Panc1 (cell line): ENCODE data around the gene C19orf38. TPM values are rescaled to one million over a fixed set of nuclear protein-coding genes. Genes with fewer than 3 reads are reported as not detected.
A peak's percentile ranks its signal among the peaks of the same experiment; 100 is the strongest.

ENCODE experiments used
- ATAC-seq: fragments of 200-7000 bp; cut with Tn5 transposase; 2 replicates; pipeline ENCODE4 v1.9.1; 2020; ENCODE audit warnings: mild to moderate bottlenecking, moderate library complexity
- BruUV-seq: library from RNA; stranded (reverse); fragments of 400-500 nt; replicated peaks from 2 replicates; lab custom pipeline; 2021; lab: Mats Ljungman, UMichigan
- CTCF ChIA-PET: fragments of 300-600 bp; sonication (Branson Sonifier 250); formaldehyde crosslinking; loops from one replicate; lab custom pipeline; 2022; ENCODE audit warnings: antibody characterized with exemption; lab: Charles Lee
- POLR2A ChIA-PET: fragments of 300-600 bp; sonication (Branson Sonifier 250); formaldehyde crosslinking; loops from one replicate; lab custom pipeline; 2022; ENCODE audit warnings: antibody characterized with exemption; lab: Charles Lee
- DNase-seq: peaks from one replicate; pipeline ENCODE4 v3.0.0-alpha.2; 2010; ENCODE audit warnings: low read depth, low spot score
- H3K27ac ChIP-seq: 2 replicates; pipeline ENCODE4 v1.5.1; 2011; ENCODE audit warnings: mild to moderate bottlenecking, low read length, inconsistent platforms
- H3K27me3 ChIP-seq: fragments of 200-500 bp; sonication (Bioruptor generic); 2 replicates; pipeline ENCODE4 v1.6.0; 2014; ENCODE audit warnings: low read length, inconsistent platforms; ENCODE audit not compliant: control insufficient read depth, insufficient read depth
- H3K36me3 ChIP-seq: fragments of 200-500 bp; sonication (Bioruptor generic); 2 replicates; pipeline ENCODE4 v1.5.1; 2014; ENCODE audit warnings: inconsistent platforms, mild to moderate bottlenecking, low read length, moderate library complexity; ENCODE audit not compliant: control insufficient read depth, insufficient read depth
- H3K4me1 ChIP-seq: 2 replicates; pipeline ENCODE4 v1.5.1; 2011; ENCODE audit warnings: inconsistent platforms, mild to moderate bottlenecking, low read length, moderate library complexity; ENCODE audit not compliant: control insufficient read depth, insufficient read depth
- H3K4me3 ChIP-seq, 2 experiments: 2 replicates each; pipeline ENCODE4 v1.5.1; 2011 to 2012; ENCODE audit warnings: low read depth in 2 of 2, low read length in 2 of 2, mild to moderate bottlenecking in 2 of 2, inconsistent platforms in 1 of 2, moderate library complexity in 1 of 2
- H3K9me3 ChIP-seq: fragments of 200-500 bp; sonication (Bioruptor generic); 2 replicates; pipeline ENCODE4 v1.5.1; 2014; ENCODE audit warnings: low read depth, mild to moderate bottlenecking, inconsistent platforms, low read length, moderate library complexity; ENCODE audit not compliant: control insufficient read depth, insufficient read depth
- POLR2AphosphoS5 ChIP-seq: IDR thresholded peaks from 2 replicates; pipeline ENCODE4 v1.6.1; 2012; ENCODE audit warnings: mild to moderate bottlenecking, low read depth, low read length, moderate library complexity
- REST ChIP-seq, 2 experiments: IDR thresholded peaks; 2 replicates each; pipeline ENCODE4 v1.6.1; 2011 to 2012; ENCODE audit warnings: low read depth in 2 of 2, control low read depth in 1 of 2, low read length in 1 of 2, mild to moderate bottlenecking in 1 of 2, moderate library complexity in 1 of 2; ENCODE audit not compliant: insufficient read depth in 1 of 2
- SIN3A ChIP-seq: IDR thresholded peaks from 2 replicates; pipeline ENCODE4 v1.6.1; 2012; ENCODE audit warnings: low read depth, mild to moderate bottlenecking, low read length, moderate library complexity, borderline replicate concordance; ENCODE audit not compliant: insufficient read depth
- TCF7L2 ChIP-seq: IDR thresholded peaks from 2 replicates; pipeline ENCODE4 v1.6.1; 2011; ENCODE audit warnings: mild to moderate bottlenecking, low read depth, low read length, inconsistent platforms
- in situ Hi-C: cut with HindIII; loops from 2 replicates; pipeline ENCODE4 v1.10.0; 2016; ENCODE audit warnings: low sequenced_read_pairs, low pct_unique_long_range_greater_than_20kb
- intact Hi-C: fragments of 100-400 bp; cut with micrococcal nuclease; formaldehyde crosslinking; loops from one replicate; pipeline ENCODE4 v1.10.0; 2022; ENCODE audit not compliant: unreplicated experiment
- total RNA-seq: library from RNA; stranded (reverse); gene quantifications from one replicate; pipeline ENCODE4 v1.2.1, GENCODE V29; 2021; ENCODE audit not compliant: unreplicated experiment
- TF ChIP-seq, protein P1 (sequence below): fragments of 450-650 bp; IDR thresholded peaks from 2 replicates; pipeline ENCODE4 v1.5.1; 2017; ENCODE audit warnings: mild to moderate bottlenecking

The C19orf38 gene
- total RNA-seq, 1 experiment from 2014 or later, result not detected

DNA sequence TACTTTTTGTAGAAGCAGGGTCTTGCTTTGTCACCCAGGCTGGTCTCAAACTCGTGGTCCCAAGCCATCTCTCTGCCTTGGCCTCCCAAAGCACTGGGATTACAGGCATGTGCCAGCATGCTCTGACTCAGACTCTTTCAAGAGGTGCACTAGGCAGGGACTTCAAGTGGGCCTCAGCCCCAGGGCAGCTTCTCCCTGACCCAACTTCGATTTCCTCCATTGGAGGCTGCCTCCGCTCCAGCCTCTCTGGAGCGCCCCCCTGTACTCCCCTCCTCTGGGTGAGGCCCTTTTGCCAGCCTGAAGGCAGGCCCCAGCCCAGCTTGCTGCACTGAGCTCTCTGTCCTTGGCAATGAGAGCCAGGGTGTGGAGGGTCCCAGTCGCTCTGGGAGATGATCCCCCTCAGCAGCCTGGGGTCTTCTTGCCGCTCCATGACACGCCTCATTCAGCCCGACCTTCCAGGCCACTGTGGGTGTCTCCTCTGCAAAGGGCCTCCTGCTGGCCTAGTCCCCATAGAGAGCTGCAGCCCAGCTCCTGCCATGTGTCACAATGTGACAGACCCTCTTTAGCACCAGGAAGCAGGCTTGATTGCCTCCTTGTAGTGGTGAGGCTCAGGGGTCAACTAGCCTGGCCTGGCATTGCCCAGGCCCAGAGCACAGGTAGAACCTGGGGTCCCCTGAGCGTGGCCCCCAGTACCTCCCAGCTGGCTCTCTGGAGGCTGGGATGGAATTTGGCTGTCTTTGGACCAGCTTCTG lies 39.6 kb downstream of the C19orf38 start:
- TF ChIP-seq POLR2AphosphoS5 (no peak), SIN3A (no peak), TCF7L2 (no peak), REST (IDR thresholded peaks at IDR 0.05; ENCODE audit: insufficient read depth in 1 of 2, low read depth in 2 of 2, low read length in 1 of 2) (no peak)
- TF ChIP-seq, protein P1, sequence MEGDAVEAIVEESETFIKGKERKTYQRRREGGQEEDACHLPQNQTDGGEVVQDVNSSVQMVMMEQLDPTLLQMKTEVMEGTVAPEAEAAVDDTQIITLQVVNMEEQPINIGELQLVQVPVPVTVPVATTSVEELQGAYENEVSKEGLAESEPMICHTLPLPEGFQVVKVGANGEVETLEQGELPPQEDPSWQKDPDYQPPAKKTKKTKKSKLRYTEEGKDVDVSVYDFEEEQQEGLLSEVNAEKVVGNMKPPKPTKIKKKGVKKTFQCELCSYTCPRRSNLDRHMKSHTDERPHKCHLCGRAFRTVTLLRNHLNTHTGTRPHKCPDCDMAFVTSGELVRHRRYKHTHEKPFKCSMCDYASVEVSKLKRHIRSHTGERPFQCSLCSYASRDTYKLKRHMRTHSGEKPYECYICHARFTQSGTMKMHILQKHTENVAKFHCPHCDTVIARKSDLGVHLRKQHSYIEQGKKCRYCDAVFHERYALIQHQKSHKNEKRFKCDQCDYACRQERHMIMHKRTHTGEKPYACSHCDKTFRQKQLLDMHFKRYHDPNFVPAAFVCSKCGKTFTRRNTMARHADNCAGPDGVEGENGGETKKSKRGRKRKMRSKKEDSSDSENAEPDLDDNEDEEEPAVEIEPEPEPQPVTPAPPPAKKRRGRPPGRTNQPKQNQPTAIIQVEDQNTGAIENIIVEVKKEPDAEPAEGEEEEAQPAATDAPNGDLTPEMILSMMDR, result no peak
- H3K36me3 ChIP-seq, result no peaks in the 10 kb centered on the region
- H3K4me1 ChIP-seq, result no peaks in the 10 kb centered on the region
- no peak for DNase-seq
- H3K27me3 ChIP-seq, result no peaks in the 10 kb centered on the region
- no TSS peak for BruUV-seq
- POLR2A ChIA-PET, result interaction anchor here (0.6 kb wide), 1 partner anchor 83 kb away, joined by 3 read pairs; no protein-coding TSS in a partner anchor
- ATAC-seq, result peak; percentile 37; the same call in 1 of the 2 replicates
- H3K27ac ChIP-seq, result no peak overlapping the region
- intact Hi-C loops (no loop called here), in situ Hi-C loops (no loop called here)
- H3K4me3 ChIP-seq, result no peak overlapping the region
- H3K9me3 ChIP-seq, result no peaks in the 10 kb centered on the region
- CTCF ChIA-PET, result no interaction called here

GRCh38 chr19:10888421-10888866 lies 40.2 kb downstream of the C19orf38 start:
- TF ChIP-seq SIN3A, result no peak
- TF ChIP-seq TCF7L2, result no peak
- TF ChIP-seq POLR2AphosphoS5, result no peak
- TF ChIP-seq REST (IDR thresholded peaks at IDR 0.05; ENCODE audit: insufficient read depth in 1 of 2, low read depth in 2 of 2, low read length in 1 of 2), result no peak
- TF ChIP-seq, protein P1, result no peak
- Histone ChIP-seq H3K27ac (no peak overlapping the region), H3K36me3 (no peaks in the 10 kb centered on the region), H3K4me1 (no peaks in the 10 kb centered on the region), H3K4me3 (no peak overlapping the region), H3K9me3 (no peaks in the 10 kb centered on the region), H3K27me3 (no peaks in the 10 kb centered on the region)
- BruUV-seq, result no TSS peak
- DNase-seq, result no peak
- ChIA-PET POLR2A (interaction anchor here (0.6 kb wide), 1 partner anchor 82 kb away, joined by 3 read pairs; no protein-coding TSS in a partner anchor), CTCF (no interaction called here)
- intact Hi-C loops (no loop called here), in situ Hi-C loops (no loop called here)
- no peak for ATAC-seq
